GM12874 (cell line): Measurements from ENCODE around the gene CORO1C.

Source experiments
- TF ChIP-seq, protein P1 (sequence below): IDR thresholded peaks from 2 replicates; pipeline ENCODE4 v1.5.1; 2011; ENCODE audit warnings: low read depth, mild to moderate bottlenecking, control low read depth, low read length, moderate library complexity; ENCODE audit not compliant: insufficient read depth

CORO1C gene

DNA sequence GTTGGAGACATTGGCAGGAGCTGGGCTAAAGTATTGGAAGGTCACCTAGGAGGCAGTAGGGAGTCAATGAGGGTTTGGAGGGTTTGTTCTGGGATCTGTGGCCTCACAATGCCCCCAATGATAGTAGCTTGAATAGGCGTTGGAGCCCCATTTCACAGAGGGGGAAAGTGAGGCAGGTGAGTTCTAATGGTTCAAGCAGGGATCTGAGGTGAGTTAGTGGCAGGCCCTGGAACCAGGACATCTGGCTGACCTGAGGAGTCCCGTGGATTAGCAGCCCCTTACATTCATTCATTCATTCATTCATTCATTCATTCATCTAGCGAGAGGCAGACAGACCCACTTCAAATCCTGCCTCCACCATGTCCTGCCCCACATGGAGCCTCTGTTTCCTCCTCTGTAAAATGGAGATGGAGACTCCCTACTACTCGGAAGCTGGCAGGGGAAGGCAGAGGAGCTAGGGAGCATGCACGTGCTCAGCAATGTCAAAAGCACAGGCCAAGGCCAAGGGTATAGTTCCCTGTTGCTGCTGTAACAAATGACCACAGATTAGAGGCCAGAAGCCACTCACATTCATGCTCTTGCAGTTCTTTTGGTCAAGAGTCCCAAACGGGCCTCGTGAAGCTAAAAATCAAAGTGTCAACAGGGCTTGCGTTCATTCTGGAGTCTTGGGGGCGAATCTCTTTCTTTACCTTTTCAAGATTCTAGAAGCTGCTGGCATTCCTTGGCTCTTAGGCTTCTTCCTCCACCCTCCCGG is 131.2 kb downstream of the CORO1C start:
- TF ChIP-seq, protein P1, sequence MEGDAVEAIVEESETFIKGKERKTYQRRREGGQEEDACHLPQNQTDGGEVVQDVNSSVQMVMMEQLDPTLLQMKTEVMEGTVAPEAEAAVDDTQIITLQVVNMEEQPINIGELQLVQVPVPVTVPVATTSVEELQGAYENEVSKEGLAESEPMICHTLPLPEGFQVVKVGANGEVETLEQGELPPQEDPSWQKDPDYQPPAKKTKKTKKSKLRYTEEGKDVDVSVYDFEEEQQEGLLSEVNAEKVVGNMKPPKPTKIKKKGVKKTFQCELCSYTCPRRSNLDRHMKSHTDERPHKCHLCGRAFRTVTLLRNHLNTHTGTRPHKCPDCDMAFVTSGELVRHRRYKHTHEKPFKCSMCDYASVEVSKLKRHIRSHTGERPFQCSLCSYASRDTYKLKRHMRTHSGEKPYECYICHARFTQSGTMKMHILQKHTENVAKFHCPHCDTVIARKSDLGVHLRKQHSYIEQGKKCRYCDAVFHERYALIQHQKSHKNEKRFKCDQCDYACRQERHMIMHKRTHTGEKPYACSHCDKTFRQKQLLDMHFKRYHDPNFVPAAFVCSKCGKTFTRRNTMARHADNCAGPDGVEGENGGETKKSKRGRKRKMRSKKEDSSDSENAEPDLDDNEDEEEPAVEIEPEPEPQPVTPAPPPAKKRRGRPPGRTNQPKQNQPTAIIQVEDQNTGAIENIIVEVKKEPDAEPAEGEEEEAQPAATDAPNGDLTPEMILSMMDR = no peak

DNA sequence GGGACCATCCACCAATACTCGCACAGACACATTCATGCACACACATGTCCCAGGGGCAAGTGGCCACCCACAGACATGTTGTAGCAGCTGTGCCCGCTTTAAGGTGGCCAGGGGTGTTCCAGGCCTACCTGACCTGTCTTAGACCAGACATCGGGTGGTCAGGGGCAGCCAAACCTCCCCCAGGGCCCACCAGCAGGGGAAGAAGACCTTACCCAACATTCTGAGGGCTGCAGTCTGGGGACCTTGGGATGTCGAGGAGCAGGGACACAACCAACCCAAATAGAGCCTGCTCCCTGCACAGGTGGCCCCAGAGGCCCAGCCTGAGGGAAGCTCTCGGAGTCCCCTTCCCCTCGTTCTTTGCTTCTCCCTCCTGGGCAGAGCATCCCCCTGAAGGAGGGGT is 131.8 kb downstream of the CORO1C start:
- TF ChIP-seq, protein P1 = no peak

DNA sequence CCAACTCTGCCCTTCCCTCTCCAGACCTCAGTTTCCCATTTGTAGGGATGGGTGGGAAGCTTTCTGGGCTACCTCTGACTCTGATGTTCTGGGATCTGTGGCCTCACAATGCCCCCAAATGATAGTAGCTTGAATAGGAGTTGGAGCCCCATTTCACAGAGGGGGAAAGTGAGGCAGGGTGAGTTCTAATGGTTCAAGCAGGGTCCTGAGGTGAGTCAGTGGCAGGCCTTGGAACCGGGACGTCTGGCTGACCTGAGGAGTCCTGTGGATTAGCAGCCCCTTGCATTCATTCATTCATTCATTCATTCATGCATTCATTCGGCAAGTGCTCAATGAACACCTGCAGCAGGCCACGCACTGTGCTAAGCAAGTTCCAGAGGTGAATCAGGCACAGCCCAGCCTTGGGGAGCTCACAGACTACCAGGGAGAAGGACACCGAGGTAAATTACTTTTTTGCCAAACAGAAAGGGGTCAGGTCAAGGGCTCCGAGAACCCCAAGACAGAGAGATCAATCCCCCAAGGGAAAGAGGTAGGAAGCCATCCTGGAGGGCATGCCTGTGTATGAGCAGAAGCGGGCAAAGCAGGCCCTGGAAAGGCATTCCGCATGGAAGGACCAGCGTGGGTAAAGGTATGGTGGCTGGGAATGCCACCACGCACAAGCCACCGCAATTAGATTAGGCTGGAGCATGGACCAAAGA is 132.6 kb downstream of the CORO1C start:
- TF ChIP-seq, protein P1 = no peak

DNA sequence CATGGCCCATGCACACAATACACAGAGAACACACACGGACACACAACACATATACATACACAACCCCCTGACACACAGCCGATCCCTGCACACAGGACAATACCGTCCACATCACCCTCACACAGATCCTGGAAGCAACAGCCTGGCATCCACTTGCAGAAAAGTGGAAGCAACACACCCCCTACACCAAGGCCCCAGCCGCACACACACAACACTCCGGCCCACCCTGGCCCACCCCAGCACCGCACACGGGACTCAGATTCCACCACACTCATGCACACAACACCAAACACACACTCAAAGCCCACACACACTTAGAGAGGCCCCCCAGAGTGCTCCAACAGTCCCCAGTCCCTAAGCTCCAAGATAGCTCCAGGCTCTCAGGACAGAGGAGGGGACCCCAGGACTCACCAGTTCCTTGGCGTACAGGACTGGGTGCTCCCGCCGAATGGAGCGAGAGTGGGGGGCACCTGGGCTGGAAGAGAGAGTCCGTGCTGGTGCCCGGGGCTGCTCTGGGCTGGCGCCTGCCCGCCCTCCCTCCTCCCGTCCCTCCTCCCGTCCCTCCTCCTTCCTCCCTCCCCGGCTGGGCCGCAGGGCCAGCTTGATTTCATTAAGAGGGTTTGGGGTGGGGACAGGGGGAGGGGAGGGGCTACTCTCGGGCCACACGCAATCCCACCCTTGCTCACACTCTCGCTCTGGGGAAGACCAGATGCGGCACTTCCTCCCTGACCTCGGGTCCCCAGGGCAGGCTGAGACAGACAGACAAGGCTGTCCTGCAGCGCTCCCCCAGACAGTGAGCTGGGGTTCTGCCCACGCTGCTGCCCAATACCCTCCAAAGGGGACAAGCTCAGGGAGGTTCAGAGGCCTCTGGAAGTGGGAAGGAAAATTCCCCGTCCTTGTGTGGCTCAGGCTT is 133.5 kb downstream of the CORO1C start, which contains the start of gene TMEM119:
TMEM119 (minus strand) TSS at position 526 of the 913 bp plus-strand sequence. CDS start 5,701 bp downstream, outside the sequence.
- TF ChIP-seq, protein P1 = no peak

DNA sequence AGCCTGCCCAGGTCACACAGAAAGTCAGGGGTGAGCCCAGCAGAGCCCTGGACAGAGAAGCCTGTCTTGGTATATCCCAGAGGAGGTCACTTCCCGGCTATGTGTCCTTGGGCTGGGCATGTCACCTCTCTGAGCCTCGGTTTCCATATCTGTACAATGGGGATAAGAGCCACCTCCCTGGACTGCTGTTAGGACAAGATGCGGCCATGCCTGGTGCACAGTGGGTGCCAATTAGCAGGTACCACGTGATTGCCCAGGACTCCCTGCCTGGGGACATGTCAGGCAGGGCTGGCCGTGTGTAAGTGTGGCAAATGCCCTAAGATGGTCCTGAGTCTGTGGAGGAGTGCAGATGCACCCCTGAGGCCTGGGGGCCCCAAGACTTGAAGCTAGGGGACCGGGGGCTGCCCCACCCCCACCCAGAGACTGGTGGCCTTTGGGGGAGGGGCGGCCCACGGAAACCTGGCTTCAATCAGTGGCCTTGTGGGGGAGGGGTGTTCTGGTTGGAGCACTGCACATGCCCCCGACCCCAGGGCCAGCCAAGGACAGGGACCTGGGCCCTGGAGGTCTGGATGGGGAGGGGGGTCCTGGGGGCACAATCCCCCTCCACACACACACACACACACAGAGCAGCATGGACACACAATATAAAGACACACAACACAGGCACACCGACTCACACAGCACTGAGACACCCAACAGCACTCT is 134.3 kb downstream of the CORO1C start:
- TF ChIP-seq, protein P1 = no peak

DNA sequence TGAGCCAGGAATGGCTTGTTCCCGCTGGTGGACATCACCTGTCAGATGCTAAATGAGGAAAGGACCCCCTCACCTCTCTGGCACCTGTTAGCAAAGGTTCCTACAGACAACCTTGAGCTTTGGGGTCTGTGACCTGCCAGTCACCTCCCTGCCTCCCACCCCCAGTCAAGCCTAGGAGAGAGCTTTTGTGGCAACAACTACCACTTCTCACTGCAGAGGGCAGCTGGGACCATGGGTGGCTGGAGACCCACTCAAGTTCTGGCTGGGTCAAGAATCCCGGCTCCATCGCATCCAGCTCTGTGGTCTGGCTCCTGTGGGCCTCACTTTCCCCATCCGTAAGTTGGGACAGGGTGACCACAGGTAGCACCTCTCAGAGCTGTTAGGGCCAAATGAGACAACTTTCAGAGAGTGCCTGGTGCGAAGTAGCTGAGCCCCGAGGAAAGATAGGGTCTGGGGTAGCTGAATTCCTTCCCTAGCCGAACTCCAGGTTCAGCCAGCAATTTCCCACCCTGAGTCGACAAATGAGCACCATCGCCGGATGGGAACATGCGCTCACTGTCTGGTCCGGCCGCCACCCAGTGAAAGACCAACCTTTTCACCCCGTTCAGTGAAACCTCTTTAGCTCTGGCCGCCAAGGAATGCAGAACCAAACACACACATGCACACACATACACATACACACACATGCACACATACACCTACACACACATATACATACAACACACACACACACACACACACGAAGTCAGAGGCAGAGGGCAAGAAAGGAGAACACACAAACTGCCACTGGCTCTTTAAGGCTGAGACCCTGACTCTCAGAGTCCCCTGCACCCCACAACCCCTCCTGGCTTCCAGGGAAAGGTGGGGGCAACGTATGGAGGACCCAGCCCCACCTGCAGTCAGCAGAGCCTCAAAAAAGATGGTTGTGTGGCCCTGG is 135.3 kb downstream of the CORO1C start:
- TF ChIP-seq, protein P1 = no peak
